HG02678 (cell line): ENCODE measurements around the gene CCDC197.

Source experiments
- ATAC-seq: cut with Tn5 transposase; IDR thresholded peaks from one replicate; pipeline ENCODE4 v1.9.1; 2021; ENCODE audit warnings: mild to moderate bottlenecking, moderate library complexity; ENCODE audit not compliant: unreplicated experiment

CCDC197 gene

DNA sequence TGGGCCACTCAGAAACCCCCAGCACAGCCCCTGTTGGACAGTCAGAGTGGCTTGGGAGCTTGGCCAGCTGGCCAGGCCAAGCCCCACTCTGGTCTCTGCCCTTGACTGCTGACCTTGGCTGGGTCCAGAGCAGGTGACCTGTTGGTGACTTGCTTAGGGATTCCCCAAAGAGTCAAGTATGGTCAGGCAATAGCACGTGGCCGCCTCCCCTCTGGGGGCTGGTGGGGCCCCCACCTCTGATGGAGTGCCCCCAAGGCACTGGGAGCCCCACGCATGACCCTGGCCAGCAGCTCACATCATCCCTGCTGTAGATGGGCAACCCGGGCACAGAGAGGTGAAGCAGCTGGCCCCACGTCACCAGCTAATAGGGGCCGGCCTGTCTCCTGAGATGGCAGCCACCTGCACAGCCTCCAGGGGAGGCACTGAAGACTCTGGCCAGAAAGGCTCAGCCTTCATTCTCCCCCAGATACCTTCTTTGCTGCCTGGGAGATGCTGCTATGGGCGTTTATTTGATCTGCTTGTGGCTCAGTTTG lies 1.8 kb downstream of the CCDC197 start:
- no peak for ATAC-seq

DNA sequence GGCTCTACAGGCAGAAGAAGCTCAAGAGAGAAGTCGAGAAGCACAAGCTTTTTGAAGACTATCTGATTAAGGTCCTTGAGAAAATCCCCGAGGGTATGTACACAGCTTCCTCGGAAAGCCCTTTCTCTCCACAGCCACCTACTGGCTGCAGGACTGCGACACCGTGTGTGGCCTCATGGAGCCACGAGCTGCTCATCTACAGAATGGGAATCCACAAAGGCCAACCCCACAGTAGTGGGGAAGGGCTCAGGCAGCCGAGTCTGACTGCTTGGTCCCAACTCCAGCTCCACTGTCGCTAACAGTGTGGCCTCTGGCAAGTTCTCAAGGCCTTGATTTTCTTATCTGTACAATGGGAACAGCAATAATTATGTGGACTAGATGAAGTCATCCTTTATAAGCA lies 2.5 kb downstream of the CCDC197 start:
- ATAC-seq: no peak

DNA sequence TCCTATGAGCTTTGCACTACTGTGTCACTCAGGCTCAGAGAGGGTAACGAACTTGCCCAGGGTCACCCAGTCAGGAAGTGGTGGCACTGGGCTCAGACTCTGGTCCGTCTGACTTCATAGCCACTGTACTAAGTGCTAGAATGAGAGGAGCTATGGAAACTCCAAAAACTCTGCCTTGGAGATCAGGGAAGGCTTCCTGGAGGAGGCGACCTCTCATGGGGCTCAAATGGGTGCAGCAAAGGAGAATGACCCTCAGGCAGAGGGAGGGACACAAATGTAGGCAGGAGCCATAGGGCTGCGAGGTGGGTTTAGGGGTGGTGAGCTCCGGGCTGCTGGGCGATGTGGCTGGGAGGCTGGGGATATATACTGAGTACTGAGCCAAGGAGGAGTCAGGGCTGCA lies 3.2 kb downstream of the CCDC197 start:
- ATAC-seq: no peak

DNA sequence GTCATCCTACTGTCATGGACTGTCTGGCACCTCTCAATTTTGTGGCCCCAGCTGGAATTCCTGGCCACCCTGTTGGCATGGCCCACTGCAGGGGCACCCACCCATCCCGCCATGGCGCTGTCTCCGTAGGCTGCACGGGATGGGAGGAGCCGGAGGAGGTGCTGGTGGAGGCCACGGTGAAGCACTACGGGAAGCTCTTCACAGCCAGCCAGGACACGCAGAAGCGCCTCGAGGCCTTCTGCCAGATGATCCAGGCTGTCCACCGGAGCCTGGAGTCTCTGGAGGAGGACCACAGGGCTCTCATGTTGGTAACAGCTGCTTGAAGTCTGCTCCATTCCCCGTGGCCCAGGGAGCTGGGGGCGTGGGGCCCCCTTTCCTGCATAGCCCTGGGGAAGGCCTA lies 3.9 kb downstream of the CCDC197 start:
- ATAC-seq: no peak

DNA sequence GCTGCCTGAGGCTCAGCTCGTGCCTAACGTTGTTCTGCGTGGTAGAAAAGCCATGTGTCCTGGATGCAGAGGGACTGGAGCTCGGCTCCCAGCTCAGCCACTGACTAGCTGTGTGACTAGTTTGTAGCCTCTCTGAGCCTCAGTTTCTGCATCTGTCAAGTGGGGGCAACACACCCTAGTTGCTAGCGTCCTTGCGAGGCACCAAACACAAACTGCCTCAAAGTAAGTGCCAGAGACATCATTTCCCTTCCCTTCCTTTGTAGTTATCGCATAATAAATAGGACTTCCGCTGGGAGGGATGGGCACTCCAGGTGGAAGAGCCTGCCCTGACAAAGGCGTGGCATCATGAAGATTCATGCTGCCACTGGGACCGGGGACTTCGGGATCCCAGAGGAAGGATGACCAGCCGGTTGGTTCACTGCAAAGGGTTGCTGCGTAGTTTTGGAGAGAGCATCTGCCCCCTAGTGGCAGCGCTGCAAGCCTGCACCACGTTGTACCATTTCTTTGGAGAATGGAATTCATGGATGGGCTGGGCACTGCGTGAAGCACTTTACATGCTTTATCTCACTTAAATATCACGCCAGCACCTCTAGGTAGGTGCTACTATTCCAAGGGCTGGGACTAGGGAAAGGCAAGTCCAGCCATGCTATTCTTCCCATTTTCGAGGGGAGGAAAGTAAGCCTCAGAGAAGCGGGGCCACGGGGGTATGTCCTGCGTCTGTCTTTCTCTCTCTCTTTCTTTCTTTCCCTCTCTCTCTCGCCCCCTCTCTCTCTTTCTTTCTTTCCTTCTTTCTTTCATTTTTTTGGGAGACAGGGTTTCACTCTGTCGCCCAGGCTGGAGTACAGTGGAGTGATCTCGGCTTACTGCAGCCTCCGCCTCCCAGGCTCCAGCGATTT lies 4.6 kb downstream of the CCDC197 start:
- ATAC-seq: peak; percentile 57

DNA sequence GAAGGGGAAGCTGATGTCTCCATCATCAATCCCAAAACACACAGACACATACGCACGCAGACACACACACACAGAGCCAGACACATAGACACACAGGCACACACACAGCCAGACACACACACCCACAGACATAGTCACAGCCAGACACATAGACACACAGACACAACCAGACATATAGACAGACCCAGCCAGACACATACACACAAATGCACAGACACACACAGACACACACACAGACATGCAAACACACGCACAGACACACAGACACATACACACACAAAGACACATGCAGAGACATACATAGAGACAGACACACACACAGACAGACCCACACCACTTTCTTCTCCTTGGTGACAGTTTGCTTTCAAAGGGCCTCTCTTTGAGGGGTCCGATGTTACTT lies 6.3 kb downstream of the CCDC197 start:
- no peak for ATAC-seq

DNA sequence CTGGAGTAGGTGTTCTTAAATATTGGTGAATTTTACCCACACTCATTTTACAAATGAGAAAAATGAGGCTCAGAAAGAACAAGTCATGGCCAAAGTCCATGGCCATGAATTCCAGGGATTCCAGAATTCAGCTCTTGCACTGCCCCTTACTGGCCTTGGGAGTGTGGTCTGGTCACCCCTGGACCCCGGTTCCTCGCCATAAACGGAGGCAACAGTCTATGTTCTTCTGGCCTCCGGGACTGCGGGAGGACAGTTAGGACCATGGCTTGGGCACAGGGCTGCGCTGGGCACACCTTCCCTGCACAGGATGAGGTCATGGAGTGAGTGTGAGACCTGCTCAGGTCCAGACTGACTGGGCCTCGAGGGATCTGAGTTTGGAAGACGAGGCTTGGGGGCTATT lies 6.9 kb downstream of the CCDC197 start:
- no peak for ATAC-seq

DNA sequence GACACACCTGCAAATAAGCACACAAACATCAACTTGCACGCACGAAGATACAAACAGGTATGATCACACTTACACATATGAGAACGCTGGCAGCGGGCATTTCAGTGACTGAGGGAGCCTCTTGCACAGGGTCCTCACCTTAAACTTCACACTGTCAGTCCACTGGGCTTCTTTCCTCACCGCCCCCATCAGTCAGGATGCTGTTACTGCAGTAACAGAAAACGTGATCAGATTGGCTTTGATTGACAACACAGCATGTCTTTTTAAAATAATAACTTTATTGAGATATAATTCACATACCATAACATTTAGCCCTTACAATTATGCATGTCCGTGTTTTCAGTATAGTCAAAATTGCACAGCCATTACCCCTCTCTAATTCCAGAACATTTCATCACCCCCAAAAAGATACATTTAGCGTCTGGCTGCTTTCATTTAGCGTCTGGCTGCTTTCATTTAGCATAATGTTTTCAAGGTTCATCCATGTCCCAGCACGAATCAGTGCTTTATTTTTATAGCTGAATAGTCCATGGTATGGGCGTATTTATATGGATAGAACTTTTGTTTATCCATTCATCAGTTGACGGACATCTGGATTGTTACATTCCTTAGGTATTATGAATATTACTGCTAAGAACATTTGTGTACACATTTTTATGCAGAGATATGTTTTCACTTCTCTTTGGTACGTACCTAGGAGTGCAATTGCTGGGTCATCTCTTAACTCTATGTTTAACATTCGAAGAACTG lies 8.4 kb downstream of the CCDC197 start:
- ATAC-seq: no peak

DNA sequence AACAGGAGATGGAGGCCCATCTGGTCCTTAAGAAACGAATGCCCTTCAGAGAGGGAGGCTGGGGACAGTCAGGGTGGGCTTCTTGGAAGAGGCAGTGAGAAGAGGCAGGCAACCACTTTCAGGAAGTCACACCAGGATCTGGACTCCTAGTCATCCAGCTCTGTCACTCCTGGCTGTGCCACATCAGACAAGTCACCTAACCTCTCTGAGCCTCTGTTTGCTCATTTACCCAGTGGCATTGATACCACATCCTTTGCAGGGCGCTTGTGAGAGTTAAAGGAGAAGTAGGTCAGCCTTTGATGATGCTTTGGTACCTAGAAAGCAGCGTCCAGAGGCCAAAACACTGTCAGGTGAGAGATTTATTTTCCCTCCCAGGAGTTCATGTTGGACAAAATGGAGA lies 11.1 kb downstream of the CCDC197 start:
- no peak for ATAC-seq

DNA sequence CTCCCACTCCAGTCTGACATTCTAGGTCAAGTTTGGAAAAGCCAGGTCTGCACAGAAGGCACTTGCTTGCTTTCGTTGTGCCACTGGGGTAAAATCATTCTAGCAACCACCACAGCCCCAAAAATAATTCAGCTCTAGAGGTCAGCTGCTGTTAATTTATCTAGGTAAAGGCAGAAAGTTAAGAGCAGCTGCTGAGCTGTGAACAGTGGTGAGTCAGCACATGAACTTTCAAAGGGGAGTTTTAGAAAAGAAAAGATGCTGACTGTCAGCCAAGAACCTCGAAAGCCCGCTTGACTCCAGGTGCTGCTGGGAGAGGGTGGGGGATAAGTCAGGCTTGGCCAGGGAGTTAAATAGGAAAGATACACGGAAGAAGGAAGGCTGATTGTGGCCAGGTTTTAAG lies 12.7 kb downstream of the CCDC197 start:
- peak; percentile 53 for ATAC-seq

DNA sequence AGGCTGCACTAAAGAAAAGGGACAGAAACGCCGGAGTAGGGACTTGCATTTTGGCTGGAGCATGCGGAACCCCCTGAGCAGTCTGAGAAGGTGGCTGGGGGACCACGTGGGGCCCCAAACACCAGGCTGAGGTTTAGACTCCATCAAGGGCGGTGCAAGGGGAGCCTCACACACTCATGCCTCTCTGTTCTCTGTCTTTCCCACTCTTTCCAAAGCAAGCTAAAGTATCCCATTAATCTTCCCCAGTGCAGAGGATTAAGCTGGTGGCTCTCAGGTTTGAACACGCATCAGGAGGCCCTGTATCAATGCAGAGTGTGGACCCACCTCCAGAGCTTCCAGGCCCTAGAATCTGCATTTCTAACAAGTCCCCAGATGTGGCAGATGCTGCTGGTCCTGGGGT lies 13.5 kb downstream of the CCDC197 start:
- ATAC-seq: no peak

DNA sequence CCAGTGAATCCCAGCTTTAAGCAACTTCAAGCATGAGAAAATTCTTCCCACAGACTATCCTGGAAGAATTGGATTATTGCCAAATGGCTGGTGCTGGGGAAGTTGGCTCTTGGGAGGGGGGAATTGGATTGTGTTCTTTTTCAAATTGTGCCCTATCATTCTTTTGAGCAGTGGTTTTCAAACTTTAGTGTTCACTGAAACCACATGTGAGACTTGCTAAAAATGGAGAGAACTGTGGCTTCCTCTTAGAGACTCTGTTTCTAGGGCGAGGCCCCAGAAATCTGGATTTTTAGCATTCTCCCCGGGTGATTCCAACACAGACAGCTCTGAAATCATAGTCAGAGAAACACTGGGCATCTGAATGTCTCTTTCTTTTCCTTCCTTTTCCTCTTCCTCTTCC lies 14.7 kb downstream of the CCDC197 start:
- ATAC-seq: no peak

DNA sequence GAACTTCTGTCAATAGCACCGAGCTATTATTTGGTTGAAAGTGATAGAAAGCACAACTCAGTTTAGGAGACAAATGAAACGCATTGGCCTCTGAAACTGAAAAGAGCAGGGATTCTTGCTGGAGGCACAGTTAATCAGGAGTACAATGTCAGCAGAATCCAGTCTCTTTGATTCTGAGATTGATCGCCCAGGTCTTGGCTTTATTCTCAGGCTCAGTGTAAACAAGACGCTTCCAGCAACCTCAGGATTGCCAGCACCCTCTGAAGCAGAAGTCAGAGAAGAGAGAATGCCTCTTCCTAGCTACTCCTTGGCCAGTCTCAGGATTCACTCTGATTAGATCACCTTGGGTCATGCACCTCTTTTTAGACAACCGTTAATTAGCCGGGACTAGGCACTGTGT lies 17.3 kb downstream of the CCDC197 start:
- ATAC-seq: no peak

DNA sequence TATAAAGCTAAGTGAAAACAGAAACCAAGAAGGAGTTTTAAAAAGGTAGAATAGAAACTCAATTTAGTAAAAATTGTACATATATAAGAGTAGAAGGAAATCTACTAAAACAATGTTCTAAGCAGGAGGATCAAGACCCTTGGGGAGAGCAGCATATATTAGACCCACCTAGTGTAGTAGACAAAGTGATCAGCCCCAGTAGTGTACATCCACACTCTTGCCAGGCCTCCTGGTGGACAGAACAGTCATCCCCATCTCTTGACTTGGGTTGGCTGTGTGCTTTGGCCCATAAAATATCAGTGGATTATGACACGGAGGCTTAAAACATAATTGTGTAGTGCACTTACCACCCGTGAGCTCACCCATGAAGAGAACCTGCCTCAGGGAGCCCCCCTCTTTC lies 18.1 kb downstream of the CCDC197 start:
- ATAC-seq: no peak

DNA sequence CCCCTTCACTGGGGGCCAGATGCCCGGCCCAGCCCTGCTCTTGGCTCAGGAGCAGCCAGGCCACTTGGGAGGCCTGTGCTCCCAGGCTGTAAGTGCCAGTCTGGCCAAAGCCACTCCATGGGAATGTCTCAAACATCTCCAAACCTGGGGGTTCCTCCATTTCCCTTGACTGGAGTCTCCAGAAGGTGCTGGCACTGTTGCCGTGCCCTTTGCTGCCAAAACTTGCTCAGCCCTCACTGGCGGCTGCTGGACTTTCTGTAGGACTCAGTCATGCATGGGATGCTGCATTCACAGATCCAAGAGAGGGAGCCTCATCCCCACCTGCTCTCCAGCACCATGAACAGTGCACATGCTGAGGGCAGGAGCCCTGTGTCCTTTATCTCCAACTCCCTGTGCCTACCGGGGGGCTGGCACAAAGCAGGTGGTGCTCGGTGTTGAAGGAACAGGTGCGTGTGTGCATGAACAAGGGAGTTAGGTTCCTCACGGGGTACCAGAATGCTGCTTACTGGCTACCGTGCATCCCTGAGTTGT lies 19.4 kb downstream of the CCDC197 start:
- no peak for ATAC-seq

DNA sequence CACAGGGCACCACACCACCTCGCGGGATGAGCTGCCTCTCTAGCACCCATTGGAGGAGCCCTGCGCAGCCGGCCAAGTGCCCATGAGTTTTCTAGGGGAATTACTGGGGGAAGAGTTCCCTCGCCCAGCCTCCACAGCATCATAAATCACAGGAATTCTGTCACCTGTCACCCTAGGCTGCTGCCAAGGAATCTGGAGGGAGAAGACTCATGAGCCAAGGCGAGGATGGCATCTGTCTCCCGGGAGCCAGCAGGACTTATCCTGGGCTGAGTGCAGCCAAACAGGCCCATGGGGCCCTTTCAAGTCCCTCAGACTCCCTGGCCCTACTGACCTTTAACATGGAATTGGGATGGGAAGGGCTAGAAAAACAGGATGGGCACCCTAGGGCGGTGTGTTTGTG lies 21.2 kb downstream of the CCDC197 start:
- no peak for ATAC-seq

DNA sequence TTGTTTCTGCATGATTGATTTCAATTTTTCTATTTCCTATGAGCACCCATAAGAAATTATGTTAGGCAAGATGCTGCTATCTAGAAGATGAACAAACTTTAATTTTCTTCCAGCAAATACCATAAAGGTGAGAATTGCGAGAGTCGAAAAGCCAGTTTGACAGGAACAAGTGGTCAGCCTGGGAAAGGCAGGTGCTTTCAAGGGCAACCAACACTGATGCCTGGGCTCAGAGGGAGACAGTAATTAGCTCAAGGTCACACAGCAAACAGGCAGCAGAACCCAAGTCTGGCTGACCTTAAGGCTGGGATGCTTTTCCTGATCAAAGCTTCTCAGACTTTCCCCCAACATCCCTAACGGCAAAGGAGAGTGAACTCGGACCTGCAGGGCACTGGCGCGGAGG lies 22.2 kb downstream of the CCDC197 start:
- ATAC-seq: no peak

DNA sequence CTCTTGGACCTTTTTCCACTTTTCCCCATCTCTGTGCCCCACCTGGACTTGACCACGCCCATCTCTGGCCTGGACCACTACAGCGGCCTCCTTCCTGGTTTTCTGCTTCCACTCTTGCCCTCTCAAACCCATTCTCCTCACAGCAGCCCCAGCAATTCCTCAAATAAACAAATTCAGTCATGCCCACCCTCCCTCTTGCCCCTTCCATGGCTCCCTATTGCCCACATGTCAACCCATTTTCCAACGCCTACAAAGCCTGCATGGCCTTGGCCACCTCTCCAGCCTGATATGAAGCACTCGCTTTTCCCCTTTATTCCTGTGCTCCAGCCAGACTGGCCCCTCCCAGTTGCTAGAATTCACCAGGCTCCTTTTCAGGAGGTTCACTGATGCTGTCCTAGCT lies 23.2 kb downstream of the CCDC197 start:
- no peak for ATAC-seq

DNA sequence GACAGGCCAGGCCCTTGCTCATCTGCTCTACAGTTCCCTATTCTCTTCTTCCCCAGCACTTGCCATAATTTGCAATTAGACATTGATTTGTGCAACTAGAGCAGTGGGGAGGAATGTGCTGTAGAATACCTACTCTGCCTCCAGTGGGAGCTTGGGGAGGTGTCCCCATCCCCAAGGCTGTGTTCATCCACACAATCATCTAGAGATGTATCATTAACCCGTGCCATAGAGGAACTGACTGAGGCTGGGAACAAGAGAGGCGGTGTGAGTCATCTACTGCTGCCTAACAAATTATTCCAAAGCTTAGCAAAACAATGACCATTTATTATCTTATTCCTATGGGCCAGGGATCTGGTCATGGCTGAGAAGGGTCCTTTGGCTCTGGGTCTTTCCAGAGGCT lies 23.9 kb downstream of the CCDC197 start:
- ATAC-seq: no peak

DNA sequence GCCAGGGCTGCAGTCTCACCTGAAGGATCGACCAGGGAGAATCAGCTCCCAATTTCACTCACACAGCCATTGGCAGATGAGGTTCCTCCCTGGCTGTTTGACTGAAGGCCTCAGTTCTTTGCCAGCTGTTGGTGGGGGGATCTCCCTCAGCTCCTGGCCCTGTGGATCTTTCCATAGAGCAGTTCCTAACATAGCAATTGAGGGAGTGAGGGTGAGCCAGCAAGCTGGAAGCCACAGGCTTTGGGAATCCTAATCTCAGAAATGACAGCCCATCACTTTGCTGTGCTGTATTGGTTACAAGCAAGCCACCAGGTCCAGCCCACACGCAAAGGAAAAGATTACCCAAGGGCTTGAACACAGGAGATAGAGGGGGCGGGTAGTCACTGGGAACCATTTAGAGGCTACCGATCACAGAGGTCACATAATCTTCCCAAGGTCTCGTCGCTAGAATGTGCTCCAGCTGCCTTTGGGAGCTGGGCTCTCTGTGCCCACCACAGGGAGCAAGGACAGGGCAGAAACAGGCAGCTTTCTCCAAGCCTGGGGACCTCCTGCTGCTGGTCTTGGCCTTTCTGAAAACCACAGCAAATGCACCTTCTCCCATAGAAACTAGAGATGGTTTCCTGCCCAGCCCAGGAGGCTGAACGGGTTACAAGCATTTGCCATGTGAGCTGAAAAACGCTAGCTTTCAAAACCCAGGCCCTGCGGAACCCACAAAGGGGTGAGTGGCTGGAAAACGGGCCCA lies 24.5 kb downstream of the CCDC197 start:
- ATAC-seq: no peak
